Activated B cell treated with CpG ODN at 0.5 μM for 24 hours (primary cell): Measurements from ENCODE around the gene ZIC4. TPM values are rescaled to one million over a fixed set of nuclear protein-coding genes. Genes with fewer than 3 reads are reported as not detected.

Source experiments
- ATAC-seq: fragments of 200-7000 bp; cut with Tn5 transposase; one replicate; pipeline ENCODE4 v1.10.0; 2021; ENCODE audit warnings: low read depth, mild to moderate bottlenecking, moderate library complexity
- CTCF ChIA-PET: fragments of 350-600 bp; sonication (Branson Sonifier 250); formaldehyde crosslinking; loops from one replicate; lab custom pipeline; 2021; ENCODE audit warnings: antibody characterized with exemption; lab: Charles Lee
- POLR2A ChIA-PET: fragments of 350-600 bp; sonication (Branson Sonifier 250); formaldehyde crosslinking; loops from one replicate; lab custom pipeline; 2021; ENCODE audit warnings: antibody characterized with exemption; lab: Charles Lee
- DNase-seq: peaks from one replicate; pipeline ENCODE4 v3.0.0; 2022
- H3K27ac Mint-ChIP-seq: one replicate; pipeline ENCODE4 v1.8.0; 2020; ENCODE audit warnings: mixed read lengths
- H3K27me3 Mint-ChIP-seq: one replicate; pipeline ENCODE4 v1.8.0; 2021; ENCODE audit warnings: mixed read lengths
- H3K36me3 Mint-ChIP-seq: one replicate; pipeline ENCODE4 v1.8.0; 2021; ENCODE audit warnings: low read depth, mixed read lengths
- H3K4me1 Mint-ChIP-seq: one replicate; pipeline ENCODE4 v1.8.0; 2021; ENCODE audit warnings: mixed read lengths
- H3K4me3 Mint-ChIP-seq: one replicate; pipeline ENCODE4 v1.8.0; 2020; ENCODE audit warnings: mild to moderate bottlenecking, mixed read lengths
- H3K9me3 Mint-ChIP-seq: one replicate; pipeline ENCODE4 v1.8.0; 2020; ENCODE audit warnings: mixed read lengths
- intact Hi-C: fragments of 100-400 bp; cut with micrococcal nuclease; formaldehyde crosslinking; loops from one replicate; pipeline ENCODE4 v1.15.1; 2024
- total RNA-seq: library from RNA; stranded (reverse); gene quantifications from 2 replicates; pipeline ENCODE4 v1.2.3, GENCODE V29; 2022
- TF ChIP-seq, protein P1 (sequence below): fragments of 200-600 bp; IDR thresholded peaks from one replicate; pipeline ENCODE4 v1.8.0; 2022; ENCODE audit warnings: antibody characterized with exemption, mild to moderate bottlenecking

Gene ZIC4
- total RNA-seq, 1 donor from 2014 or later, result not detected

- Mint-ChIP-seq H3K27ac (no peak overlapping the region), H3K36me3 (no peaks in the 10 kb centered on the region), H3K9me3 (no peaks in the 10 kb centered on the region), H3K4me1 (no peaks in the 10 kb centered on the region), H3K27me3 (peaks cover 18% of the 10 kb centered on the region), H3K4me3 (no peak overlapping the region)
- TF ChIP-seq, protein P1, sequence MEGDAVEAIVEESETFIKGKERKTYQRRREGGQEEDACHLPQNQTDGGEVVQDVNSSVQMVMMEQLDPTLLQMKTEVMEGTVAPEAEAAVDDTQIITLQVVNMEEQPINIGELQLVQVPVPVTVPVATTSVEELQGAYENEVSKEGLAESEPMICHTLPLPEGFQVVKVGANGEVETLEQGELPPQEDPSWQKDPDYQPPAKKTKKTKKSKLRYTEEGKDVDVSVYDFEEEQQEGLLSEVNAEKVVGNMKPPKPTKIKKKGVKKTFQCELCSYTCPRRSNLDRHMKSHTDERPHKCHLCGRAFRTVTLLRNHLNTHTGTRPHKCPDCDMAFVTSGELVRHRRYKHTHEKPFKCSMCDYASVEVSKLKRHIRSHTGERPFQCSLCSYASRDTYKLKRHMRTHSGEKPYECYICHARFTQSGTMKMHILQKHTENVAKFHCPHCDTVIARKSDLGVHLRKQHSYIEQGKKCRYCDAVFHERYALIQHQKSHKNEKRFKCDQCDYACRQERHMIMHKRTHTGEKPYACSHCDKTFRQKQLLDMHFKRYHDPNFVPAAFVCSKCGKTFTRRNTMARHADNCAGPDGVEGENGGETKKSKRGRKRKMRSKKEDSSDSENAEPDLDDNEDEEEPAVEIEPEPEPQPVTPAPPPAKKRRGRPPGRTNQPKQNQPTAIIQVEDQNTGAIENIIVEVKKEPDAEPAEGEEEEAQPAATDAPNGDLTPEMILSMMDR, result no peak
- CTCF ChIA-PET, result no interaction called here
- ATAC-seq (no peak), DNase-seq (no peak)
- POLR2A ChIA-PET, result no interaction called here
- intact Hi-C loops, result no loop called here
Measured at GRCh38 chr3:147428326-147428725, 22.0 kb upstream of the ZIC4 start.

- H3K4me3 Mint-ChIP-seq, result no peak overlapping the region
- ChIA-PET POLR2A (no interaction called here), CTCF (no interaction called here)
- H3K27ac Mint-ChIP-seq, result no peak overlapping the region
- DNase-seq, result no peak
- no peaks in the 10 kb centered on the region for H3K9me3 Mint-ChIP-seq
- no peaks in the 10 kb centered on the region for H3K4me1 Mint-ChIP-seq
- ATAC-seq, result no peak
- TF ChIP-seq, protein P1, result no peak
- no peaks in the 10 kb centered on the region for H3K36me3 Mint-ChIP-seq
- peaks cover 23% of the 10 kb centered on the region for H3K27me3 Mint-ChIP-seq
- intact Hi-C loops, result no loop called here
Measured at GRCh38 chr3:147427746-147428145, 21.4 kb upstream of the ZIC4 start.

GRCh38 chr3:147426931-147427330, 20.6 kb upstream of the ZIC4 start:
- H3K9me3 Mint-ChIP-seq, result peaks cover 4% of the 10 kb centered on the region
- CTCF ChIA-PET, result no interaction called here
- TF ChIP-seq, protein P1, result no peak
- POLR2A ChIA-PET, result no interaction called here
- no peak for ATAC-seq
- no peak overlapping the region for H3K4me3 Mint-ChIP-seq
- H3K27ac Mint-ChIP-seq, result no peak overlapping the region
- intact Hi-C loops, result no loop called here
- H3K36me3 Mint-ChIP-seq, result no peaks in the 10 kb centered on the region
- H3K27me3 Mint-ChIP-seq, result peaks cover 31% of the 10 kb centered on the region
- no peaks in the 10 kb centered on the region for H3K4me1 Mint-ChIP-seq
- DNase-seq, result no peak

DNA sequence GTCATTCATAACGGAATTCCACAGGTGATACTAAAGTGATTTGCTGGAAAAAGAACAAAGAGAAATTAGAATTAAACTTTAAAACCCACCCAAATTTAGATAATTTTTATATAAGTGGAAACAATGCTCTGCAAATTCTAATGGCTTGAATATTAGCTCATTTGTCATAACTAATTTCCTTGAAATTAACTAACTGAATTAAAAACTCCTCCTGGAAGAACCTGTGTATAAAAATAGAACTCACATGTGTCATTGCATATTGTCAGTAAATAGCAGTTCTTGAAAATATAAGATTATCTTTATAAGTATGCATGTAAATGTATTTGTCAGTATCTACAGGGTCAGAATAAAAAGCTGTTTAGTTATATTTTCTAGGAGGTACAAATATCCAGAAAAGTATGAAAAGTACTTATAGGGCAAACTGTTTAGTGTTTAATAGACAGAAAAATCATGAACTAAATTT, 19.1 kb upstream of the ZIC4 start:
- TF ChIP-seq, protein P1, result no peak
- no peak for ATAC-seq
- H3K27me3 Mint-ChIP-seq, result peaks cover 42% of the 10 kb centered on the region
- H3K27ac Mint-ChIP-seq, result no peak overlapping the region
- H3K36me3 Mint-ChIP-seq, result no peaks in the 10 kb centered on the region
- DNase-seq, result no peak
- ChIA-PET POLR2A (no interaction called here), CTCF (no interaction called here)
- no peaks in the 10 kb centered on the region for H3K4me1 Mint-ChIP-seq
- peaks cover 4% of the 10 kb centered on the region for H3K9me3 Mint-ChIP-seq
- H3K4me3 Mint-ChIP-seq, result no peak overlapping the region
- intact Hi-C loops, result no loop called here

DNA sequence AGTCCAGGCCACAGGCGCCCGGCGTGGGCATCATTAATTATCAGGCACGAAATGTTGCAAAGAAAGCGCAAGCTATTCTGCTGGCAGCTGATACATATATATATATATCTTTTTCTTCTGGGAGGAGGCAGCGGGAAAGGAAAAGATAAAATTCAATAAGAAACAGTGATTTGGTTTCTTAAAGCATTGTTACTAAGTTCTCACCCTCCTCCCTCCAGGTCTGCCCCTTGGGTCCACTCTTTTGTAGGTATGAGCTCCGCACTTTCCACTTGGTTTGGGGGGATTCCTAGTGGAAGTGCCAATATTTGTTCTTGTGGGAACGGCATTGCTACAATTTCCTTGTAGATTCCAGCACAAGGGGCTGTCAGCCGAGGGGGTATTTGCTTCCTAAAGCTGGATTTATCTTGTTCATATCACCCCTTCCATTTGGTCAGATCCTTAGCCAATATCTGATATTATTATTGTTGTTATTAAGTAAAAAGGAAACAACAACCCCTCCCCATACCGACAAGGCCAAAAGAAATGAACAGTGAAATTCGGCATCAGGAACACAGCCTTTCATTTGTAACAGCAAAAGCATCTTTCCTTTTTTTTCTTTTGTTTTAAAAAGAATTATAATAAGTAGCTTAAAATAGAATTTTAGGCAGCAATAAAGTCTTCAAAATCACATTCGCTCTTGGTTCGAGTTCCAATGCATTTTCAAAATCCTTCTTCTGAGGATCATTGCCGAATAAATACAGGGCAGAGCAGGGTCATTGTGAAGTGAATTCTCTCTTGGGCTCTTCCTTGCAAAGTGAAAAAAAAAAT, 18.4 kb upstream of the ZIC4 start:
- Mint-ChIP-seq H3K27ac (no peak overlapping the region), H3K36me3 (no peaks in the 10 kb centered on the region), H3K4me3 (no peak overlapping the region), H3K4me1 (no peaks in the 10 kb centered on the region), H3K9me3 (peaks cover 4% of the 10 kb centered on the region), H3K27me3 (peaks cover 48% of the 10 kb centered on the region)
- ATAC-seq, result no peak
- intact Hi-C loops, result no loop called here
- DNase-seq, result no peak
- POLR2A ChIA-PET, result no interaction called here
- CTCF ChIA-PET, result no interaction called here
- TF ChIP-seq, protein P1, result no peak
